Stimulated activated naive CD4-positive, alpha-beta T cell treated with Interleukin-2 at 50 U/mL for 16 hours (primary cell): ENCODE results near the gene CCDC78.

Experiments
- DNase-seq: peaks from one replicate; lab custom pipeline; 2025; lab: John Stamatoyannopoulos, UW

The CCDC78 gene

GRCh38 chr16:678209-678857, 47.9 kb downstream of the CCDC78 start:
- no peak for DNase-seq

GRCh38 chr16:677316-678190, 48.7 kb downstream of the CCDC78 start:
- DNase-seq, result no peak

- no peak for DNase-seq
These were observed 49.3 kb downstream of the CCDC78 start for GRCh38 chr16:676913-677312.

GRCh38 chr16:676565-676902, 49.7 kb downstream of the CCDC78 start:
- no peak for DNase-seq

- DNase-seq, result no peak
These were observed 50.2 kb downstream of the CCDC78 start for GRCh38 chr16:675884-676564.

GRCh38 chr16:674968-675883, 51.0 kb downstream of the CCDC78 start, which contains the start of gene RHBDL1:
RHBDL1 (plus strand) TSS chr16:675671; CDS start chr16:675791, 120 bp downstream.
- no peak for DNase-seq

GRCh38 chr16:674214-674881, 51.9 kb downstream of the CCDC78 start:
- DNase-seq, result no peak

- DNase-seq, result no peak
These were observed 52.7 kb downstream of the CCDC78 start for GRCh38 chr16:673399-673991.

- no peak for DNase-seq
These were observed 53.4 kb downstream of the CCDC78 start for GRCh38 chr16:672851-673250.
